HEK293 (cell line): ENCODE measurements around the gene GAREM1.

Experiments
- CTCF ChIA-PET: fragments of 350-600 bp; formaldehyde crosslinking; extraction: SDS; loops from one replicate; lab custom pipeline; 2021; ENCODE audit warnings: antibody characterized with exemption; lab: Yijun Ruan, JAX
- POLR2A ChIA-PET: fragments of 300-600 bp; formaldehyde crosslinking; extraction: SDS; loops from one replicate; lab custom pipeline; 2020; ENCODE audit warnings: antibody characterized with exemption, inconsistent platforms; lab: Yijun Ruan, JAX
- H3K27ac ChIP-seq: fragments of 200-500 bp; sonication (Bioruptor generic); 2 replicates; pipeline ENCODE4 v1.5.1; 2014; ENCODE audit warnings: low read depth, low read length, control low read depth, inconsistent platforms; ENCODE audit errors: extremely low read depth
- H3K36me3 ChIP-seq, 2 experiments: fragments of 200-500 bp in 1 of 2; sonication (Bioruptor generic) in 1 of 2; 1 replicate in 1 of 2; 2 replicates in 1 of 2; pipeline ENCODE4 v1.5.1; 2014 to 2017; ENCODE audit warnings: inconsistent platforms in 2 of 2, low read length in 2 of 2; ENCODE audit not compliant: control insufficient read depth in 2 of 2, insufficient read depth in 1 of 2
- H3K4me1 ChIP-seq: fragments of 200-500 bp; sonication (Bioruptor generic); 2 replicates; pipeline ENCODE4 v1.5.1; 2014; ENCODE audit warnings: mild to moderate bottlenecking, low read length, inconsistent platforms; ENCODE audit not compliant: control insufficient read depth, insufficient read depth
- H3K4me3 ChIP-seq: 2 replicates; pipeline ENCODE4 v1.5.1; 2011; ENCODE audit warnings: low read depth, mild to moderate bottlenecking, control low read depth, low read length, moderate library complexity
- H3K9me3 ChIP-seq: fragments of 200-500 bp; sonication (Bioruptor generic); 2 replicates; pipeline ENCODE4 v1.5.1; 2014; ENCODE audit warnings: low read depth, low read length, inconsistent platforms; ENCODE audit not compliant: control insufficient read depth, insufficient read depth
- RBAK ChIP-seq: fragments of 450-650 bp; formaldehyde crosslinking; IDR thresholded peaks from 2 replicates; pipeline ENCODE4 v1.5.1; 2016; ENCODE audit warnings: missing biosample characterization, missing genetic modification characterization
- SCRT1 ChIP-seq: fragments of 450-650 bp; formaldehyde crosslinking; IDR thresholded peaks from 2 replicates; pipeline ENCODE4 v1.5.1; 2016; ENCODE audit warnings: missing biosample characterization, missing genetic modification characterization, borderline replicate concordance
- SP2 ChIP-seq: fragments of 450-650 bp; formaldehyde crosslinking; IDR thresholded peaks from 2 replicates; pipeline ENCODE4 v1.5.1; 2016; ENCODE audit warnings: missing biosample characterization, missing genetic modification characterization
- ZBTB17 ChIP-seq: fragments of 450-650 bp; formaldehyde crosslinking; IDR thresholded peaks from 2 replicates; pipeline ENCODE4 v1.5.1; 2016; ENCODE audit warnings: missing biosample characterization, missing genetic modification characterization
- ZNF132 ChIP-seq: fragments of 450-650 bp; formaldehyde crosslinking; IDR thresholded peaks from 2 replicates; pipeline ENCODE4 v1.5.1; 2017; ENCODE audit warnings: missing biosample characterization, missing genetic modification characterization, borderline replicate concordance
- ZNF138 ChIP-seq: fragments of 450-650 bp; formaldehyde crosslinking; IDR thresholded peaks from 2 replicates; pipeline ENCODE4 v1.5.1; 2016; ENCODE audit warnings: missing biosample characterization, missing genetic modification characterization, borderline replicate concordance
- ZNF221 ChIP-seq: fragments of 450-650 bp; formaldehyde crosslinking; IDR thresholded peaks from 2 replicates; pipeline ENCODE4 v1.5.1; 2017; ENCODE audit warnings: missing biosample characterization, missing genetic modification characterization, borderline replicate concordance
- ZNF777 ChIP-seq: fragments of 450-650 bp; formaldehyde crosslinking; IDR thresholded peaks from 2 replicates; pipeline ENCODE4 v1.5.1; 2017; ENCODE audit warnings: missing biosample characterization, missing genetic modification characterization, borderline replicate concordance
- TF ChIP-seq, protein P1 (sequence below): fragments of 450-650 bp; formaldehyde crosslinking; IDR thresholded peaks from 2 replicates; pipeline ENCODE4 v1.5.1; 2016; ENCODE audit warnings: missing biosample characterization, missing genetic modification characterization
- TF ChIP-seq, protein P2 (sequence below): fragments of 450-650 bp; formaldehyde crosslinking; IDR thresholded peaks from 2 replicates; pipeline ENCODE4 v1.5.1; 2016; ENCODE audit warnings: missing biosample characterization, missing genetic modification characterization
- TF ChIP-seq, protein P3 (sequence below): fragments of 450-650 bp; formaldehyde crosslinking; IDR thresholded peaks from 2 replicates; pipeline ENCODE4 v1.5.1; 2016; ENCODE audit warnings: missing biosample characterization, missing genetic modification characterization, low read depth
- TF ChIP-seq, protein P4 (sequence below): fragments of 450-650 bp; formaldehyde crosslinking; IDR thresholded peaks from 2 replicates; pipeline ENCODE4 v1.5.1; 2017; ENCODE audit warnings: missing biosample characterization, missing genetic modification characterization
- TF ChIP-seq, protein P5 (sequence below): fragments of 450-650 bp; formaldehyde crosslinking; IDR thresholded peaks from 2 replicates; pipeline ENCODE4 v1.5.1; 2016; ENCODE audit warnings: missing biosample characterization, missing genetic modification characterization
- TF ChIP-seq, protein P6 (sequence below): fragments of 450-650 bp; formaldehyde crosslinking; optimal IDR thresholded peaks from 2 replicates; pipeline ENCODE3; 2016; ENCODE audit warnings: missing biosample characterization, mild to moderate bottlenecking, missing genetic modification characterization
- TF ChIP-seq, protein P7 (sequence below): fragments of 450-650 bp; formaldehyde crosslinking; IDR thresholded peaks from 2 replicates; pipeline ENCODE4 v1.5.1; 2017; ENCODE audit warnings: missing biosample characterization, mild to moderate bottlenecking, missing genetic modification characterization, moderate library complexity
- TF ChIP-seq, protein P8 (sequence below): fragments of 450-650 bp; formaldehyde crosslinking; IDR thresholded peaks from 2 replicates; pipeline ENCODE4 v1.5.1; 2016; ENCODE audit warnings: missing biosample characterization, missing genetic modification characterization

GAREM1 gene

DNA sequence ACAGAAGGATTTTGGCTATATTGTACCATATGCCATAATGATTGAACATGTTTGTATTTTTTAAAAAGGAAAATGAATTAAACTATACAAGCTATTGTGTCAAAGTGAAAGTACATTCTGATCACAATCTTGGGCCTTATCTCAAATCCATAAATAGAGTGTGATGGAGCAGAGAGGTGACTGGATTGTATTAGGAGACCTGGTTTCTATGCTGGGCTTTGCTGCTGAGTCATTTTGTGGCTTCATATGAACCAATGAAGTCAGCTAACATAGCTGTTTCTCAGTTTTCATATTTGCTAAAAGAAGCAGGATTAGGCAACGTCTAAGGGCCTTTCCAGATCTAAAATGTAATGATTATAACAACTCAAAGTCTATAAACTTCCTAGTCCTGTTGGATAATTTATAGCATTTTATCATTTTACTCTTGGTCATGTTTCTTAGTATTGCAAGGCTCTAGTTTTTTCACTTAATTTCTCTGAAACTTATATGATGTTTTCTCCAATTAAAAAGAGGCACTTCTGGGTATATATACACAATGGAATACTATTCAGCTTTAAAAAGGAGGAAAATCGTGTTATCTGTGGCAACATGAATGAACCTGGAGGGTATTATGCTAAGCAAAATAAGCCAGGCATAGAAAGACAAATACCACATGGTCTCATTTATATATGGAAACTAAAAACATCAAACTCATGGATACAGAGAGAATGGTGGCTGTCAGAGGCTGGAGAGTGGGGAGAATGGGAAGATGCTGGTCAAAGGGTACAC lies 168.5 kb downstream of the GAREM1 start:
- TF ChIP-seq, protein P1, sequence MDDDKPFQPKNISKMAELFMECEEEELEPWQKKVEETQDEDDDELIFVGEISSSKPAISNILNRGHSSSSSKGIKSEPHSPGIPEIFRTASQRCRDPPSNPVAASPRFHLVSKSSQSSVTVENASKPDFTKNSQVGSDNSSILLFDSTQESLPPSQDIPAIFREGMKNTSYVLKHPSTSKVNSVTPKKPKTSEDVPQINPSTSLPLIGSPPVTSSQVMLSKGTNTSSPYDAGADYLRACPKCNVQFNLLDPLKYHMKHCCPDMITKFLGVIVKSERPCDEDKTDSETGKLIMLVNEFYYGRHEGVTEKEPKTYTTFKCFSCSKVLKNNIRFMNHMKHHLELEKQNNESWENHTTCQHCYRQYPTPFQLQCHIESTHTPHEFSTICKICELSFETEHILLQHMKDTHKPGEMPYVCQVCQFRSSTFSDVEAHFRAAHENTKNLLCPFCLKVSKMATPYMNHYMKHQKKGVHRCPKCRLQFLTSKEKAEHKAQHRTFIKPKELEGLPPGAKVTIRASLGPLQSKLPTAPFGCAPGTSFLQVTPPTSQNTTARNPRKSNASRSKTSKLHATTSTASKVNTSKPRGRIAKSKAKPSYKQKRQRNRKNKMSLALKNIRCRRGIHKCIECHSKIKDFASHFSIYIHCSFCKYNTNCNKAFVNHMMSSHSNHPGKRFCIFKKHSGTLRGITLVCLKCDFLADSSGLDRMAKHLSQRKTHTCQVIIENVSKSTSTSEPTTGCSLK (tag by site-specific recombination): no peak
- Histone ChIP-seq H3K36me3 (no peaks in the 10 kb centered on the region), H3K27ac (no peak overlapping the region), H3K4me1 (no peaks in the 10 kb centered on the region), H3K9me3 (no peaks in the 10 kb centered on the region), H3K4me3 (no peak overlapping the region)
- CTCF ChIA-PET: interaction anchor here (0.7 to 2.3 kb wide), 6 partner anchors 12 to 166 kb away, joined by 3 to 18 read pairs (median 4); no protein-coding TSS in a partner anchor
- POLR2A ChIA-PET: interaction anchor here (1.0 kb wide), 1 partner anchor 84 kb away, joined by 3 read pairs; no protein-coding TSS in a partner anchor

DNA sequence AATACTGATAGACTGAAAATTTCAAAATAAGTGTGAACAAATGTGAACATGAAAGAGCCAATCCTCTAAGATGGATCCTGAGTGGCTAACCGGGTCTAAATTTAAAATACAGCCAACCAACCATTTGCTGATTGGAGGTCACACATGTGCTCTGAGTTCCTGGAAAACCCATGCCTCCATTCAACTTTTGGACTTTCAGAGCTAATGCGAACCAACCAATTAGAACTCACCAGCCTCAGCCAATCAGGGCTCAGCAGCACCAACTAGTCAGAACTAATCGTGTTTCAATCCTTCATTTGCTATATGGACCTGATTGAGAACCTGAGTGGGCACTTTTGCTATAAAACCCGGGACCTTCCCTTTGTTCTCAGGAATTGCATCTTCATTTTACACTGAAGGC lies 169.3 kb downstream of the GAREM1 start:
- ChIA-PET CTCF (interaction anchor here (0.6 to 2.3 kb wide), 4 partner anchors 12 to 167 kb away, joined by 3 to 18 read pairs (median 6); no protein-coding TSS in a partner anchor), POLR2A (no interaction called here)
- no peak for TF ChIP-seq SP2 (tag by site-specific recombination)
- TF ChIP-seq, protein P2, sequence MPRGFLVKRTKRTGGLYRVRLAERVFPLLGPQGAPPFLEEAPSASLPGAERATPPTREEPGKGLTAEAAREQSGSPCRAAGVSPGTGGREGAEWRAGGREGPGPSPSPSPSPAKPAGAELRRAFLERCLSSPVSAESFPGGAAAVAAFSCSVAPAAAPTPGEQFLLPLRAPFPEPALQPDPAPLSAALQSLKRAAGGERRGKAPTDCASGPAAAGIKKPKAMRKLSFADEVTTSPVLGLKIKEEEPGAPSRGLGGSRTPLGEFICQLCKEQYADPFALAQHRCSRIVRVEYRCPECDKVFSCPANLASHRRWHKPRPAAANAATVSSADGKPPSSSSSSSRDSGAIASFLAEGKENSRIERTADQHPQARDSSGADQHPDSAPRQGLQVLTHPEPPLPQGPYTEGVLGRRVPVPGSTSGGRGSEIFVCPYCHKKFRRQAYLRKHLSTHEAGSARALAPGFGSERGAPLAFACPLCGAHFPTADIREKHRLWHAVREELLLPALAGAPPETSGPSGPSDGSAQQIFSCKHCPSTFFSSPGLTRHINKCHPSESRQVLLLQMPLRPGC (tag by site-specific recombination): no peak
- no peak for TF ChIP-seq ZNF132 (tag by site-specific recombination)
- TF ChIP-seq, protein P3, sequence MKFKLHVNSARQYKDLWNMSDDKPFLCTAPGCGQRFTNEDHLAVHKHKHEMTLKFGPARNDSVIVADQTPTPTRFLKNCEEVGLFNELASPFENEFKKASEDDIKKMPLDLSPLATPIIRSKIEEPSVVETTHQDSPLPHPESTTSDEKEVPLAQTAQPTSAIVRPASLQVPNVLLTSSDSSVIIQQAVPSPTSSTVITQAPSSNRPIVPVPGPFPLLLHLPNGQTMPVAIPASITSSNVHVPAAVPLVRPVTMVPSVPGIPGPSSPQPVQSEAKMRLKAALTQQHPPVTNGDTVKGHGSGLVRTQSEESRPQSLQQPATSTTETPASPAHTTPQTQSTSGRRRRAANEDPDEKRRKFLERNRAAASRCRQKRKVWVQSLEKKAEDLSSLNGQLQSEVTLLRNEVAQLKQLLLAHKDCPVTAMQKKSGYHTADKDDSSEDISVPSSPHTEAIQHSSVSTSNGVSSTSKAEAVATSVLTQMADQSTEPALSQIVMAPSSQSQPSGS: no peak
- no peak for TF ChIP-seq ZNF138 (tag by site-specific recombination)
- no peak for TF ChIP-seq SCRT1 (tag by site-specific recombination)
- TF ChIP-seq, protein P4, sequence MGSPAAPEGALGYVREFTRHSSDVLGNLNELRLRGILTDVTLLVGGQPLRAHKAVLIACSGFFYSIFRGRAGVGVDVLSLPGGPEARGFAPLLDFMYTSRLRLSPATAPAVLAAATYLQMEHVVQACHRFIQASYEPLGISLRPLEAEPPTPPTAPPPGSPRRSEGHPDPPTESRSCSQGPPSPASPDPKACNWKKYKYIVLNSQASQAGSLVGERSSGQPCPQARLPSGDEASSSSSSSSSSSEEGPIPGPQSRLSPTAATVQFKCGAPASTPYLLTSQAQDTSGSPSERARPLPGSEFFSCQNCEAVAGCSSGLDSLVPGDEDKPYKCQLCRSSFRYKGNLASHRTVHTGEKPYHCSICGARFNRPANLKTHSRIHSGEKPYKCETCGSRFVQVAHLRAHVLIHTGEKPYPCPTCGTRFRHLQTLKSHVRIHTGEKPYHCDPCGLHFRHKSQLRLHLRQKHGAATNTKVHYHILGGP: no peak
- TF ChIP-seq, protein P5, sequence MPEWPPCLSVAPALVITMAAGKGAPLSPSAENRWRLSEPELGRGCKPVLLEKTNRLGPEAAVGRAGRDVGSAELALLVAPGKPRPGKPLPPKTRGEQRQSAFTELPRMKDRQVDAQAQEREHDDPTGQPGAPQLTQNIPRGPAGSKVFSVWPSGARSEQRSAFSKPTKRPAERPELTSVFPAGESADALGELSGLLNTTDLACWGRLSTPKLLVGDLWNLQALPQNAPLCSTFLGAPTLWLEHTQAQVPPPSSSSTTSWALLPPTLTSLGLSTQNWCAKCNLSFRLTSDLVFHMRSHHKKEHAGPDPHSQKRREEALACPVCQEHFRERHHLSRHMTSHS (tag by site-specific recombination): no peak
- no peak for TF ChIP-seq ZNF221
- TF ChIP-seq, protein P6, sequence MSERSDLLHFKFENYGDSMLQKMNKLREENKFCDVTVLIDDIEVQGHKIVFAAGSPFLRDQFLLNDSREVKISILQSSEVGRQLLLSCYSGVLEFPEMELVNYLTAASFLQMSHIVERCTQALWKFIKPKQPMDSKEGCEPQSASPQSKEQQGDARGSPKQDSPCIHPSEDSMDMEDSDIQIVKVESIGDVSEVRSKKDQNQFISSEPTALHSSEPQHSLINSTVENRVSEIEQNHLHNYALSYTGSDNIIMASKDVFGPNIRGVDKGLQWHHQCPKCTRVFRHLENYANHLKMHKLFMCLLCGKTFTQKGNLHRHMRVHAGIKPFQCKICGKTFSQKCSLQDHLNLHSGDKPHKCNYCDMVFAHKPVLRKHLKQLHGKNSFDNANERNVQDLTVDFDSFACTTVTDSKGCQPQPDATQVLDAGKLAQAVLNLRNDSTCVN (tag by site-specific recombination): no peak
- TF ChIP-seq, protein P7, sequence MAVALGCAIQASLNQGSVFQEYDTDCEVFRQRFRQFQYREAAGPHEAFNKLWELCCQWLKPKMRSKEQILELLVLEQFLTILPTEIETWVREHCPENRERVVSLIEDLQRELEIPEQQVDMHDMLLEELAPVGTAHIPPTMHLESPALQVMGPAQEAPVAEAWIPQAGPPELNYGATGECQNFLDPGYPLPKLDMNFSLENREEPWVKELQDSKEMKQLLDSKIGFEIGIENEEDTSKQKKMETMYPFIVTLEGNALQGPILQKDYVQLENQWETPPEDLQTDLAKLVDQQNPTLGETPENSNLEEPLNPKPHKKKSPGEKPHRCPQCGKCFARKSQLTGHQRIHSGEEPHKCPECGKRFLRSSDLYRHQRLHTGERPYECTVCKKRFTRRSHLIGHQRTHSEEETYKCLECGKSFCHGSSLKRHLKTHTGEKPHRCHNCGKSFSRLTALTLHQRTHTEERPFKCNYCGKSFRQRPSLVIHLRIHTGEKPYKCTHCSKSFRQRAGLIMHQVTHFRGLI (tag by site-specific recombination): no peak
- TF ChIP-seq, protein P8, sequence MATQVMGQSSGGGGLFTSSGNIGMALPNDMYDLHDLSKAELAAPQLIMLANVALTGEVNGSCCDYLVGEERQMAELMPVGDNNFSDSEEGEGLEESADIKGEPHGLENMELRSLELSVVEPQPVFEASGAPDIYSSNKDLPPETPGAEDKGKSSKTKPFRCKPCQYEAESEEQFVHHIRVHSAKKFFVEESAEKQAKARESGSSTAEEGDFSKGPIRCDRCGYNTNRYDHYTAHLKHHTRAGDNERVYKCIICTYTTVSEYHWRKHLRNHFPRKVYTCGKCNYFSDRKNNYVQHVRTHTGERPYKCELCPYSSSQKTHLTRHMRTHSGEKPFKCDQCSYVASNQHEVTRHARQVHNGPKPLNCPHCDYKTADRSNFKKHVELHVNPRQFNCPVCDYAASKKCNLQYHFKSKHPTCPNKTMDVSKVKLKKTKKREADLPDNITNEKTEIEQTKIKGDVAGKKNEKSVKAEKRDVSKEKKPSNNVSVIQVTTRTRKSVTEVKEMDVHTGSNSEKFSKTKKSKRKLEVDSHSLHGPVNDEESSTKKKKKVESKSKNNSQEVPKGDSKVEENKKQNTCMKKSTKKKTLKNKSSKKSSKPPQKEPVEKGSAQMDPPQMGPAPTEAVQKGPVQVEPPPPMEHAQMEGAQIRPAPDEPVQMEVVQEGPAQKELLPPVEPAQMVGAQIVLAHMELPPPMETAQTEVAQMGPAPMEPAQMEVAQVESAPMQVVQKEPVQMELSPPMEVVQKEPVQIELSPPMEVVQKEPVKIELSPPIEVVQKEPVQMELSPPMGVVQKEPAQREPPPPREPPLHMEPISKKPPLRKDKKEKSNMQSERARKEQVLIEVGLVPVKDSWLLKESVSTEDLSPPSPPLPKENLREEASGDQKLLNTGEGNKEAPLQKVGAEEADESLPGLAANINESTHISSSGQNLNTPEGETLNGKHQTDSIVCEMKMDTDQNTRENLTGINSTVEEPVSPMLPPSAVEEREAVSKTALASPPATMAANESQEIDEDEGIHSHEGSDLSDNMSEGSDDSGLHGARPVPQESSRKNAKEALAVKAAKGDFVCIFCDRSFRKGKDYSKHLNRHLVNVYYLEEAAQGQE (tag by site-specific recombination): no peak
- no peak for TF ChIP-seq RBAK (tag by site-specific recombination)
- no peak for TF ChIP-seq ZNF777
- TF ChIP-seq ZBTB17: no peak

More for the DNA sequence above, 169.3 kb downstream of the GAREM1 start:
- Histone ChIP-seq H3K27ac (no peak overlapping the region), H3K4me3 (no peak overlapping the region), H3K9me3 (no peaks in the 10 kb centered on the region), H3K36me3 (no peaks in the 10 kb centered on the region), H3K4me1 (no peaks in the 10 kb centered on the region)
